Amygdala (tissue), 56 donors: ENCODE measurements around the gene TOR4A.

ENCODE experiments used
- DNase-seq, 56 donors: peaks; one replicate each; lab custom pipeline; 2025; lab: John Stamatoyannopoulos, UW

TOR4A gene

DNA sequence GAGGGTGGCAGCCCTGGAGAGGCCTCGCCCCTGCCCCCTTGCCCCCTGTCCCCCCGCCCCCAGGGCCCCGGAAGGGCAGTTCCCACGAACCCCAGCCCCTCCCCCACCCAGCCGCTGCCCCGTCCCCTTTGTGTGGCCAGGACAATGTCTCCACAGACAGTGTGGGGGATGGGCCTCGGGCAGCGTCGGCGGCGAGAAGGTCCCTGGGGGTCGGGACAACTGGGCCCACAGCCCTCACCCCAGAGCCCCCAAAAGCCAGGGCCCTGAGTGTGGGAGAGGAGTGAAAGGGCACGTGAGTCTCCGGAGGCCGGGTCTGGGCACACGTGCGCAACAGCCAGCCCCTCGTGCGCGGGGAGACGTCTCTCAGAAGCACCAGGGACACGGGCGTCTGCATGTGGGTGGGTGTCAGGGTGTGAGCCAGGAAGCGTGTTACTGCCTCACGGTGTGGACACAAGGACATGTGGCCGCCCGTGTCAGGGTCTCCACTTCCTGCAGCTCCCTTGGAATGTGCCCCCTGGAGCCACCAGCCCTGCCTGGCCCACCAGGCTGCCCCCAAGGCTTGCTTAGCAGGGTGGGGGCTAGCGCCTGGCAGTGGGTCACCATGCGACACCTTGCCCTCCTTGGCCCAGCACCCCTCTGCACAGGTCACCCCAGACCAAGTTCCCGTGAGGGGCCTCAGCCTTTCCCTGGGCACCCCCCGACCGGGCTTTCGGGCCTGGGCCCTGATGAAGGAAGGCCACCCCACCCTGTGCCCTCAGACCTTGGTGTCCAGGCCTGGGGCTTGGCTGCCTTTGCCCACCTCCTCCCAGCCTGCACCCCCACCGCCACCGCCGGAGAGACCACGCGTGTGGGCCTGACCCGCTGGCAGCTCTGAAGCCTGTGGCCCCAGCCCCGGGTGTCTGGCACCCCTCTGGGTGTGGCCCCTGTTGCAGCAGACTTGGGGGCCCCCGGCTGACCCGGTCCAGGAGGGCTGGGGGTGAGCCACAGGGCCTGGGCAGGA lies 37.3 kb downstream of the TOR4A start:
- no peak for DNase-seq

DNA sequence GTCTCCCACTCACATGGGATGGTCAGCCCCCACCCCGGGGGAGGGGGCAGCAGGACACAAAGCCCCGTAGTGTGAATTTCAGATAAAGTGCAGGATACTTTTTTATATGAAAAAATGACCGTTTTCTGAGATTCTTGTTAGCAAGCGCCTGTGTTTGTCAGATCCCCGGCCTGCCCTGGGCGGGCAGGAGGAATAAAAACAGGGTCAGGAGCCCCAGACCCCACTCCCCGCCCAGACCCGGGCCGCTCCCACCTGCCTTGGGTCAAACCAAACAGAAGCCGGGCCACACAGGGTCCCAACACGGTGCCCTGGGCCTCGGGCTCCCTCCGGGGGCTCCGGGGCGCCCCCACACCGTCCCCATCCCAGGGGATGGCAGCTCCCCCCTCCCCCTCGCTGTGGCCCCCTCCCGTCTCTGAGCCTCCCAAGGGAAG lies 38.1 kb downstream of the TOR4A start:
- no peak for DNase-seq

DNA sequence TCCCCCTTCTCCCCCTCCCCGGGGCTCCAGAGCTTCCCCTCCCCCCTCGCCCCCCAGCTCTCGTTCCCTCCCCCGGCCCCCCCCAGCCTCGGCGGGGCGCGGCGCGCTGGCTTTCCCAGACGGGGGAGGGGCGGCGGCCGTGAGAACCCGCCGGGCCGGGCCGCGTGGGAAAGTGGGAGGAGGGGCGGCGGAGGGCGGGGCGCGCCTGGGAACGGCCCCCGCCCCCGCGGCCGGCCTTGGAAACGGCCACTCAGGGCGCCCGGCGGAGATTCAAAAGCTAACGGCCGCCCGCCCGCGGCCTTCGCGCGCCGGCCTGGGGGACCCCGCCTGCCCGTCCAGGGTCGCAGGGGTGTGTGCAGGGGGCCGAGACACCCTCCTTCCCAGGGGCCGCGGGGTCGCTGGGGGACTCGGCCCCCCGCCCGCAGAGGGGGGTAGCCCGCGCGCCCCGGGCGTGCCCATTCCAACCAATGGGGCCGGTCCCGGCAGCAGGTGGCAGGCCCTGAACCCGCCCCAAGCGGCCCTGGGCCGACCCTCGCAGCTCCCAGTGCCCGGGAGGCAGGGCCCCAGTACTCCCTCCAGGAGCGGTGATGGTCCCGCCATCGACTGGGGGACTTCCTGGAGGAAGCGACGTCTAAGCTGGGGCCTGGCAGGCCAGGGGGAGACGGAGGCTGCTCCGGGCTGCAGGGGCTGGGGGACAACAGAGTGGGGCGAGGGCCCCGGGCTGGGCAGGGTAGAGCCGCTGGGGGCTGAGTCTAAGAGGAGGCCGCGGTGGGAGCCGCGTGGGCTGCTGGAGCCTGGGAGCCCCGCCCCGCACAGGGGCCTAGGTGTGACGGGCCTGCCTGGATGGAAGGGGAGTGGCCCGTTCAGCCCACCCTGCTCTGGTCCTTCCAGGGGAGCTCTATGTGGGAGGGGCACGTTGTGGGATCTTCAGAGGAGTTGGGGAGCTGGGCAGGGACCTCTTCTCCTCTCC lies 38.8 kb downstream of the TOR4A start:
- DNase-seq, result peak in 3 of 56 donors; percentile 28 to 57 (median 49)

DNA sequence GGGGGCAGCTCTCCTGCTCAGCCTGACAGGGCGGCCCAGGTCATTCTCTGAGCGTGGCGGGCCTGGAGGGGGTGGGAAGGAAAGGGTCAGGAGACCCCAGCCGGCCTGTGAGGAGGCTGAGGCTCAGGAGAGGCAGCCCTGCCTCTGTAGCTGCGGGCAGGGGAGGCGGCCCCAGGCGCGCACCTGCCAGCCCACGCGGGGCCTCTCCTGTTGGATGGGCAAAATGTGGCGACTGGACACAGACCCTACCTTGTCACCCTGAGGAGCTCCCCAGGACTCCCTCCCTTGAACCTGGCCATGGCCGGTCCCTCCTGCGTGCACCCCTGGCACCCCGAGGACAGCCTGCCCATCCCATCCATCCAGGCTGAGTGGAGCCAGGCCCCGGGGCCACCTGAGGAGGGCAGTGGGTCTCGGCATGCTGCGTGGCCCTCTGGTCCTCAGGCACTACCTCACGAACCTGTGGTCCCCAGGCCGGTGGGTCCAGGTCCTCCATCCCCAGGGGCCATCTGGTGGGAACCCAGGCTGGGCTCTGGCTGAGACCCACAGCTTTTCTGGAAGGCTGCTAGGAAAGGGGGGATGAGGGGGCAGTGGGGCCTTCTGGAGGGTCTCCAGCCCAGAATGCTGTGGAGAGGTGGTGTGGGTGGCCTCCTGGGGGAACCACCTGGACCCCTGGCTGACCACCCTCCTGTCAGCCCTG lies 39.6 kb downstream of the TOR4A start:
- no peak for DNase-seq

DNA sequence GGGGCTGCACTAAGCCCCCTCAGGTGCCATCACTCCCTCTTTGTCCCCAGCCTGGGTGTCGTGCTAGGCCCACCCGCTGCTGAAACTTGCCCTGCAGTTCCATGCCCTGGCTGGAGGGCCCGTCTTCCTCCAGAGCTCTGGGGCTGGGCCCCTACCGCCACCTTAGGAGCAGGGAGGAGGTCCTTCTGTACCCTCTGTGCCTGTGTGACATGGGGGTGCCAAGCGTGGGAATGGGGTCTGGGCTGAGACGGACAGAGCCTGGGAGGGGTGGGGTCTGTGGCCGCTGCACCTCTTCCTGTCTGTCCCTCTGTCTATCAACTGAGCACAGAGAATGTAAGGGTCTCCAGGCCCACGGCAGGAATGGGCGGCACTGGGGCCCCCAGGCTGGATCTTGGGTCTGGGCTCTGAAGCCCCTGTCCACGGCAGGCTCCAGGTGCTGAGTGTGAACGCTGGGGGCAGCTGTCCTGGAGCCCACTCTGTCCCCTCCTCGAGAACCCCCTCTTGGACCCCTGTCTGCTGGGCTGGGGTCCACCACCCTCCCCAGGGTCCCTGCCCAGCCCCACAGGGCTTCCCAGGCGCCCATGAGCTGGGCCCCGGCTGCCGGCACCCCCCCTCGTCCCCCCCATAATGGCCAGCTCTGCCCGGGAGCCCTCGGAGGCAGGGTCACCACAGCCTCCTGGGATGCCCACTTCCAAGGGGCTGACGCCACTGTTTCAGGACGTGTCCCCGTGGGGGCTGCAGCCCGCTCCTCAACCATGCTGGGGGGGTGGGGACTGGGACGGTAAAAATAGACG lies 40.4 kb downstream of the TOR4A start:
- no peak for DNase-seq

DNA sequence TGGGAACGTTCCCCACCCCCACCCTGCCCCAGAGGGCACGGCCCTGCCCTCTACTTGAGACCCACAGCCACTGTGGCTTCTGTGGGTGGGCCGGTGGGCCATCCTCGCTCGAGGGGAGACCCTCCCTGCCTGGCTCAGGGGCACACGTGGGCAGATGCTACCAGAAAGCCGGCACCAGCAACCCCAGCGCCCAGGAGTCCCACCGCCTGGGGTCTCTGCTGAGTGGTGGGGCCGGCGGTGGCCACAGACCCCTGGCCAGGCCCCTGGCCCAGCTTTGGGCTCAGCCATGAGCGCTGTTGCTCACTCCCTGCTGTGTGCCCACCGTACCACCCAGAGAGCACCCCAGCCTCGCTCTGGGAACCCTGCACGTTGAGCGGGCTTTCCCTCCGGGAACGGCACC lies 41.1 kb downstream of the TOR4A start:
- DNase-seq, result no peak

DNA sequence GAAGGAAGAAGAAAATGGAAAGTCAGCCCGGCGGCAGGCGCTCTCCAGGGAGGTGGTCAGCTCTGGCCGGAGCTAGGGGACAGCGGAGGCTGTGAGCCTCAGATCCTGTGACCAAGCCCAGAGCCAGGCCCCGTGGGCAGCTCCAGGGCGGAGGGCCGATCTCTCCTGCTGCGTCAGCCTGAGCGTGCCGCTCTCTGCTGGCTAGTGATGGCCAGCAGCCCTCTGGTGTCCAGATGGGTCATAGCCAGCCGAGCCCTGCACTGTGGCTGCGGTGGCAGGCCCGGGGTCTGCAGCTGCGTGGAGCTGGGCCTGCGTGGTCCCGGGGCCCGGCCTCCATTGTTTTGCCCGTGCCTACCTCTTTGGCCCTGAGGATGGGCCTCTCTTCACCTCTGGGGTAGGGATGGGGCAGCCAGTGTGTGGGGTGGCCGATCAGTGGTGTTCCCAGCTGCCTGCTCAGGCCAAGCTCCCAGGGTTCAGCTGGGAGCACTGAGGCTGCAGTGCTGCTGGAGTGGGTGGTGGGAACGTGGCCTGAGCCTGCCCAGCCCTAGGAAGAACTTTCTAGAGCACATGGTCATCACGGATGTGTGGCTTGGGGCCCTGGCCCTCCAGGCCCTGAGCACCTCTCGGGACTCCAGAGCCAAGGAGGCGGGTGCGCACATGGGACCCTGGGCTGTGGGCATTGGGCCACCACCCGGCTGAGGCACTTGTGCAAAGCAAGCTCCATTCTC lies 41.6 kb downstream of the TOR4A start:
- DNase-seq, result peak in 40 of 56 donors; percentile 9 to 86 (median 65)

DNA sequence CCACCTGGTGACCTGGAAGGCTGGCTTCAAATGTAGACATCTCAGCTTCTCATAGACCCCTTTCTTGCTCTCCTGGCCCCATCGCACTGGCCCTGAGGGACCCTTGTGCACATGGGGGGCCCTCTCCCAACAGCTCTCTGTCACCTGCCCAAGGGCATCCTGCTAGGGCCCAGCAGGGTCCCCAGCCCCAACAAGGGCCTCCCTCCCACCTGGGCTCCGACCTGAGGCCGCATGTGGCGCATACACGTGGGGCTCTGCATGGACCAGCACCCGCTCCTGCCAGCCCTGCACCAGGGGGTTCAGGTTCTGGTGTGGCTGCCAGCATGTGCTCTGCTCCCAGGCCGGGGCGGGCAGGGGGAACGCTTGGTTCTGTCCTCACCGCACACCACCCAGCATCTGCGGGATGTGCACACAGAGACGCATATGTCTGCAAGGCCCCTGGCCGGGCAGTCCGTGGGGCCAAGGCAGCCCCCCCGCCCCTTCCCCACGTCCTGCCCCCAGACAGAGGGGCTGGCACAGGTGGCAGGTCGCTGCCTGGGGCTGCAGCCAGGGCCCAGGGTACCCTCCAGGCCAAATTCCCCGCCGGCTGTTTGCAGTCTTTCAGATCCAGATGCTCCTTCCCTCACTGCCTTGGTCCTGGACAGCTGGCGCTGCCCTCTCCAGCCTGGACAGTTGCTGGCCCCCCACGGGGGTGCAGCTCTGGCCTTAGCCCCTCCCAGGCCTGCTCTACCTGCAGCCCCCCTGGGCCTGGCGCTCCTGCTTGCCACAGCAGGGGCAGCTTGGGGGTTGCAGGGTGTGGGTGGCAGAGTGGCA lies 42.4 kb downstream of the TOR4A start:
- no peak for DNase-seq

DNA sequence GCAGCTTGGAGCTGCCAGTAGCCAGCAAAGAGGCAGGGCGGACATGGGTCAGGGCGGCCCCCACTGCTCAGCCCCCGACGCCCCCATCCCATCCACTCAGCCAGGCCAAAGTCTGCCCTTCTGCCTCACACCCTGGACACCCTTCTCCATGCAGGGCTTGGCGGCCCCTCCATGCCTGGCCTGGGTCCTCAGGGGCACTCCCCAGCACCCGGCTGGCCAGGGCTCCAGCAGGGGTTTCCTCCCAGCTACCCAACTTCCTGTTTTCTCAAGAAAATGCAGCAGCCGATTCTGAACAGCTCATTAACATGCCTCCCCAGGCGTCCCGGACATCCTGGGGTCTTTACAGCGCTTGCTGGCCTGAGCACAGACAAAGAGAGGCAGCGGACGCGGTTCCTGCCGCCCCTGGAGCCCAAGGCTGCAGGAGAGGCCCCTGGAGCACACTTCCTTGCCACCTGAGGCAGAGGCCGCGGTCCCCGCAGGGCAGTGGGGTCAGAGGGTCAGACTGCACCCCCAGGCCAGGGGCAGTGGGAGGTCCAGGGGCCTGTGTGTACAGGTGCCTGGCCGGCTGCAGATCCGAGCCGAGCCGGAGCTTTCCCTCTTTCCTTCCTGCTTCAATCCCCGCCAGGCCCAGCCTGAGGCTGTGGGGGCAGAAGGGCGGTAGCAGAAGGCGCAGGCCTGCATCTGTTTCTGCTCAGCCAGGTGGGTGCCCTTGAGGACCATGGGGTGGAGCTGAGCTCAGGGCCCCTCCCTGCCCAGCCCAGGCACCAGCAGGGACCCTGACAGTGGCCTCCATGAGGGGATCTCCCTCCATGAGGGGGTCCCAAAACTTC lies 43.2 kb downstream of the TOR4A start:
- no peak for DNase-seq

DNA sequence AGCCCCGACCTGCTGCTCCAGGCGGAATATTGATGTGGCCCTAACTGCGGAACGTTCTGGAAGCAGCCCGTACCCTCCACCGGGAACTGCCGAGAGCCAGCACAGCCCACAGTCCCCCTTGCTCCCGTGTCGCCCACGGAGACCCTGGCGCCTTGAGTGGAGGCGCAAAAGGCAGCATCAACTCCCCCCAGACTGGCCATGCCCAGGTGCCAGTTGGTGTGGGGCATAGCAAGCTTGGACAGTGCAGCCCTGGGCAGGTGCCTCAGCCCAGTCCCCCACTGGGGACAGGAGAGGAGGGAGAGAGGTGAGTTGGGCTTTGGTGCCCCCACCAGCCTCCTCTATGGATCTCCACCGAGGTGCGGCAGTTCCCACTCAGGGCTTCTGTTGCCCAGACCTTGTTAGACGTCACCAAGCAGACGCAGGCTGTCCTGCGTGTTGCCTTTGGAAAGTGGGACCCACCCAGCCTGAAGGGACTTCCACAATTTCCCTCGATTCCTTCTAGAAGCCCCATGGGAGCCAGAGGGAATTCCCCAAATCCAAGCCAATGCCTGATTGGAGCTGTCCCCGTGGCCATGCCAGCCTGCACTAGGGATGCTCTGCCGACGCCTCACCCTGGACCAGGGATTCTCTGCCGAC lies 44.3 kb downstream of the TOR4A start:
- DNase-seq, result no peak

DNA sequence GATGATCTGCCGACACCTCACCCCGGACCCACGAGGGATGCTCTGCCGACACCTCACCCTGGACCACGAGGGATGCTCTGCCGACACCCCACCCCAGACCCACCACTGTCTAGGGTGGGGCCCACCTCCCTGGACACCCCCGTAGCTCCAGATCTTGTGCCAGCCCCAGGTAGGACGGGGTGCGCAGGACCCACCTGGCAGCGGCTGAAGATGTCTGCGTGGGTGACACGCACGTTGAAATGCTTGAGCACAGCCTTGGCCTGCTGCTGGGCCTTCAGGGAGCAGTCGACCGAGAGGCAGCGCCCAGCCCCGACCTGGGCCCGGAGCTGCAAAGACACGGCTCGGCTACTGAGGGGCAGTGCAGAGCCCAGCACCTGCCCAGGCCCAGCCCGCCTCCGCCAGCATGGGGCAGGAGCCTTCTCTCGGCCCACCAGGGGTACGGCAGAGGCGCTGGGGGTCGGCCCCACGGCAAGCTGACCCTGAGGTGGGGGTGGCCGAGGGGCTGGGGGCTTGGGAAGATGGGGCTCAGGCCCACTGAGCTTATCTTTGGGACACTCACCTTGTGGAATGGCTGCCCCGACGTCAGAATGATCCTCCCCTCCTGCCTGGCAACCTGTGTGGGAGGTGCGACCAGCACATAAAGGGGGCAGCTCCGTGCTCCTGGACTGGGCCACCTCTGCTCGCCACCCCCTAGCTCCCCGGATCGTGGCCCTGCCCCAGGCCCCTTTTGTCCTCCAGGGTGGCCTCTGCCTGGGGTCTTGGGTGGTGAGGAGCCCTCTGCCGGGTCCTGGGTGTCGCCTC lies 46.2 kb downstream of the TOR4A start:
- DNase-seq, result no peak

DNA sequence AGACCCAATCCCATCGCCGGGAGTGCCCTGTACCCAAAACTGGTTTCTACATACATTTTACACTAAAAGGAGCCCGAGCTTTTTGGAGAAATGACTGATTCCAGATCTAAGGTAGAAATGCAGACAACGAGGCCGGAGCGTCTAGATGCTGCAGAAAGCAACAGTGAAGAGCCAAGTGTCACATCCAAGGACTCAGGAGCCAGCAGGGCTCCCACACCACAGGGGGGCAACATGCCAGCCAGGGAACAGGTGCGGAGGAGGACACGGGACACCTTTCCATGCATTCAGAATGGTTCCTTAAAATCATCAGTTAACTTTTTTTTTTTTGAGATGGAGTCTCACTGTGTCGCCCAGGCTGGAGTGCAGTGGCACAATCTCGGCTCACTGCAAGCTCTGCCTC lies 47.6 kb downstream of the TOR4A start:
- no peak for DNase-seq

DNA sequence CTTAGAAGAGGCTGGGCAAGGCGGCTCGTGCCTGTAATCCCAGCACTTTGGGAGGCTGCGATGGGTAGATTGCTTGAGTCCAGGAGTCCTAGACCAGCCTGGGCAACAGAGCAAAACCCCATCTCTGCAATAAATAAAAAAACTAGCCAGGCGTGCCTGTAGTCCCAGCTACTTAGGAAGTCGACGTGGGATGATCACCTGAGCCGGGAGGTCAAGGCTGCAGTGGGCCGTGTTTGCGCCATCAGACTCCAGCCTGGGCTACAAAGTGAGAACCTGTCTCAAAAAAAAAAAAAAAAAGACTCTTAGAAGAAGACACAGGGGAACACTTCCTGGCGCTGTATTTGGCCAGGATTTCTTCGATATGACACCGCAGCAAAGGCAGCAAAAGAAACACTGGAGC lies 48.3 kb downstream of the TOR4A start:
- DNase-seq, result no peak

DNA sequence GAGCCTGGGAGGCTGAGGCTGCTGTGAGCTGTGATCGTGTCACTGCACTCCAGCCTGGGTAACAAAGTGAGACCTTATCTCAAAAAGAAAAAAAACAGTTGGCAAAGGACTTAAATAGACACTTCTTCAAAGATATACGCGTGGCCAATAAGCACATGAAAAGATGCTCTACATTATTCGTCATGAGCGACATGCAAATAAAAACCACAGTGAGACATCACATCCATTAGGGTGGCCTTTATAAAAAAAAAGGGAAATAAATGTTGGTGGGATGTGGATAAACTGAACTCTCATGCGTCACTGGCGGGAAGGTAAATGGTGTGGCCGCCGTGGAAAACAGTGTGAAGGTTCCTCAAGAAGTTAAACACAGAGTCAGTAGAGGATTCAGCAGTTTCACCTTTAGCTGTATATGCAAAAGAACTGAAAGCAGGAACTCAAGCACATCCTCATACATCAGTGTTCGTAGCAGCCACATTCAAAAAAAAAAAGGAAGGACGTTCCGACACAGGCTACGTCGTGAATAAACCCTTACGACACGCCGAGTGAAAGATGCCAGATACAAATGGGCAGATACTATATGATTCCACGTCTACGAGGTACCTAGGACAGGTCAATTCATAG lies 49.0 kb downstream of the TOR4A start:
- no peak for DNase-seq
